ENCODE data around the gene SPTBN1. TPM values are rescaled to one million over a fixed set of nuclear protein-coding genes. Genes with fewer than 3 reads are reported as not detected.
A peak's percentile ranks its signal among the peaks of the same experiment; 100 is the strongest.

The SPTBN1 gene
- total RNA-seq, 1 donor from 2014 or later, result 224 TPM

DNA sequence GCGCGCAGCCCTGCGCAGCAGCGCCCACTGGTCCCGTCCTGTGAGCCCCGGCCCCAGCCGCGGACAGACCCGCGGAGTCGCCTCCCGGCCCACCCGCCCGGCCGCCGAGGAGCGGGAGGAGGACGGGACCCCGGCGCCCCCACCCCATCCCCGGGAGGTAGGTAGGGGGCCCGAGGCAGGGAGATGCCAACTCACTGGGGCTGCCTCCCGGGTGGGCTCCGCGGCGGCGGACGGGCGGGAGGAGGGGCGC lies 160 bp downstream of the SPTBN1 start:
- TF ChIP-seq, protein P1, sequence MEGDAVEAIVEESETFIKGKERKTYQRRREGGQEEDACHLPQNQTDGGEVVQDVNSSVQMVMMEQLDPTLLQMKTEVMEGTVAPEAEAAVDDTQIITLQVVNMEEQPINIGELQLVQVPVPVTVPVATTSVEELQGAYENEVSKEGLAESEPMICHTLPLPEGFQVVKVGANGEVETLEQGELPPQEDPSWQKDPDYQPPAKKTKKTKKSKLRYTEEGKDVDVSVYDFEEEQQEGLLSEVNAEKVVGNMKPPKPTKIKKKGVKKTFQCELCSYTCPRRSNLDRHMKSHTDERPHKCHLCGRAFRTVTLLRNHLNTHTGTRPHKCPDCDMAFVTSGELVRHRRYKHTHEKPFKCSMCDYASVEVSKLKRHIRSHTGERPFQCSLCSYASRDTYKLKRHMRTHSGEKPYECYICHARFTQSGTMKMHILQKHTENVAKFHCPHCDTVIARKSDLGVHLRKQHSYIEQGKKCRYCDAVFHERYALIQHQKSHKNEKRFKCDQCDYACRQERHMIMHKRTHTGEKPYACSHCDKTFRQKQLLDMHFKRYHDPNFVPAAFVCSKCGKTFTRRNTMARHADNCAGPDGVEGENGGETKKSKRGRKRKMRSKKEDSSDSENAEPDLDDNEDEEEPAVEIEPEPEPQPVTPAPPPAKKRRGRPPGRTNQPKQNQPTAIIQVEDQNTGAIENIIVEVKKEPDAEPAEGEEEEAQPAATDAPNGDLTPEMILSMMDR (conservative IDR thresholded peaks at IDR 0.05; ENCODE audit: low read depth, low read length), result no peak
- H3K4me3 ChIP-seq (ENCODE audit: low read depth, low read length), result peak overlapping the region; percentile 79
- DNase-seq (ENCODE audit: low read depth), result no peak

DNA sequence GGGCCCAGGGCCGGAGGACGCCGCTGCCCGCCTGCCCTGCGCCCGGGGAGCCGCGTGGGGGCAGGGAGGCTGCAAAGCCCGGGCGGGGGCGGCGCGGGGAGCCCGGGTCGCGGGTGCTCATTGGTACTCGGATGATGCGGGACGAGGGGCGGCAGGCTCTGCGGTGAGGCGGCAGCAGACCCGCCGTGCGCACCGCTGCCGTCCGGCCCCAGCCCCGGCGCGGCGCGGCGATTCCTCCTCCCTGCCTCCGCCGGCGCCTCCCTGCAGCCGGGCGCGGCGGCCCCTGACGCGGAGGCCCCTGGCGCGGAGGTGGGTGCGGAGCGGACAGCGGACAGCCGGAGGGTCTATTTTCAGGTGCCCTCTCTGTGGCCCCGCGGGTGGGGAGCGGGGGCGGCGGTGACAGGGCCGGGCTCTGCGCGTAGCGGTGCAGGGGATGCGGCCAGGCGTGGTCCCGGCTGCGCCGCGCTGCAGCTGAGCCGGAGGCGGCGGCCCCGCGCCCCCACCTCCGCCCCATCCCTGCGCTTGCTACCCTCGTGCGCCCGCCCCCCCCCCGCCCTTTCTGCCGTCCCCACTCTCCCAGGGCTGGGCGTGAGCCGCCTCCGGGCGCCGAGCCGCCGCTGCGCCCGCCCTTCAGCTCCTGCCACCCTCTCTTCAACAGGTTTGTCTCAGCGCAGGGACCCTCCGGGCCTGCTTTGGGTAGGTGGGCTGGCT lies 640 bp downstream of the SPTBN1 start:
- peak overlapping the region; percentile 79 for H3K4me3 ChIP-seq (ENCODE audit: low read depth, low read length)
- no peak for DNase-seq (ENCODE audit: low read depth)
- TF ChIP-seq, protein P1 (conservative IDR thresholded peaks at IDR 0.05; ENCODE audit: low read depth, low read length), result no peak

DNA sequence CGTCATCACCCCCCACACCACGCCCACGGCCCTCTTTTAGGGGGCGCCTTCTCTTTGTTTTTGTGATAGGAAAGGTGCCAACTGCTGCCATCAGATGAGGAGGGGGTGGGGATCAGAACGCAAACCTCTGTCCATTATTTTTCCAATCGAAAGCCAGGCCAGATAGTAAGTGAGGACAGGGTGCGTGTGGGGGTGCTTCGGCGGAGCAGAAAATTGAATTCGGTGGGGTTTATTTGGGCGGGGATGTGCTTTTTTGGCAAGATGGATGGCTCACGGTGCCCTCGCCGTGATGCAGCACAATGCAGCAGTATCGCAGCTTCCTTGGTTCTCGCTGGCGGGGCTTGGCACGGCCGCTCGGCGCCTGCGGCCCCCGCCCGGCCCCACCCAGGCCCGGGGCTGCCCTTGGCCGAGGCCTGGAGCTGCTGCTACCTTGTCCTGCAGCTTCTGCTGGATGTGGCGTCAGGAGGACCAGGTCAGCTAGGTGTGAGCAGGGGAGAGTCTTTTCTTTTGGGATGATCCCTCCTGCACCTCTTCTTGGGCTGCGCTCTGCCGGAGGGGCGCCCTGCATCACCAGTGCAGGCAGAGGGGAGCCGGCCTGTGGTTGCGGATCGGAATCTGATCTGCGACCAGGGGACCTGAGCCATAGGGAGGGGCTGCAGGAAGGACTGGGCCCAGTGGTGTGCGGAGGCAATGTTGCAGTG lies 1.3 kb downstream of the SPTBN1 start:
- no peak for DNase-seq (ENCODE audit: low read depth)
- peak overlapping the region; percentile 79 for H3K4me3 ChIP-seq (ENCODE audit: low read depth, low read length)
- TF ChIP-seq, protein P1 (conservative IDR thresholded peaks at IDR 0.05; ENCODE audit: low read depth, low read length), result no peak

DNA sequence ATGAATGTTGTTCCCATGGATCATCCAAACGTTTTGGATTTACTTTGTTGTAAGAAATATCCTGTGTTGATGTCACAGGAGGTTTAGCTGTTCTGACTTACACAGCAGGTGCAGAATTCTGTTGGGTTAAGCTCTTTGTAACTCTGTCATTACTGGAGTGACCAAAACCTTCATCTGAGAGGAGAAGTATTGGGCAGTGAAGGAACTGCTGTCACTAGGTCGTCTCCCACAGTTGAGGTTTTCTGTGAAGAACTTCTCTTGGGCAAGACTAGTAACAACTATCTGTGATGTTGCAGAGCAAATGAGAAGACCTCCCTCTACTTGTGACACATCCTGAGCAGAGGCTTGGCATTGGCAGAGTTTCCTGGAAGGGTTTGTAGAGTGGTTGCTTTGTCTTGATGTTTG lies 2.9 kb downstream of the SPTBN1 start:
- TF ChIP-seq, protein P1 (conservative IDR thresholded peaks at IDR 0.05; ENCODE audit: low read depth, low read length), result no peak
- no peak for DNase-seq (ENCODE audit: low read depth)
- no peak overlapping the region for H3K4me3 ChIP-seq (ENCODE audit: low read depth, low read length)

DNA sequence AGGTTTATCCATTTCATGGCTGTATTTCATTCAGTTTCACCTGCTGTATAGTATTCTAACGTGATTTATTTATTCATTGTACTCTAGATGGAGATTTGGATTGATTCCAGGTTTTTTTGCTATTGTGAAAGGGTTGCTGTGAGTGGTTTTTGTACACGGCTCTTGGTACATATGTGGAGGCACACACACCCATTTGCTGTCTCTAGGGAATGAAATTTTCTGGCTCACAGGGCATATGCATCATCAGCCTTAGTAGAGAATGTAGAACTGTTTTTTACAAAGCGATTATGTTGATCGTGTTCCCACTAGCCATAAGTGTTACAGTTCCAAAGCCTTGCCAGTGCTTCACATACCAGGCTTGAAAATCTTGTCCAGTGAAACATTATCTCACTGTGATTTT lies 5.1 kb downstream of the SPTBN1 start:
- DNase-seq (ENCODE audit: low read depth), result no peak
- TF ChIP-seq, protein P1 (conservative IDR thresholded peaks at IDR 0.05; ENCODE audit: low read depth, low read length), result no peak
- H3K4me3 ChIP-seq (ENCODE audit: low read depth, low read length), result no peak overlapping the region

DNA sequence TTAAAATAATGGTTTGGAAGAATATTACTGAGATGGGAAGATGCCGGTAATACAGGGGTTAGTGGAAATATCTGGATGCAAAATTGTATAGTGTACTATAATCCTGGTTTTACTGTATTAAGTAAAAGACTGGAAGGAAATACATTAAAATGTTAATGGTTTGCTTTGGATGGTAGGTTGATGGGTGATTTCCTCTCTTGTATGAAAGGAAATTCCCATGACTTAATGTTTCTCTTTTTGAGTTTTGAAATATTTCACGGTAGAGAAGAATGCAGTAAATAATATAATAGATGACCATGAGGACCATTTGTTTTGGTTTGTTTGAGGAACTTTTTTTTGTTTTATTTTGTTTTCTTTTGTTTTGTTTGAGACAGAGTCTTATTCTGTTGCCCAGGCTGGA lies 8.2 kb downstream of the SPTBN1 start:
- no peak overlapping the region for H3K4me3 ChIP-seq (ENCODE audit: low read depth, low read length)
- TF ChIP-seq, protein P1 (conservative IDR thresholded peaks at IDR 0.05; ENCODE audit: low read depth, low read length), result no peak
- DNase-seq (ENCODE audit: low read depth), result no peak

DNA sequence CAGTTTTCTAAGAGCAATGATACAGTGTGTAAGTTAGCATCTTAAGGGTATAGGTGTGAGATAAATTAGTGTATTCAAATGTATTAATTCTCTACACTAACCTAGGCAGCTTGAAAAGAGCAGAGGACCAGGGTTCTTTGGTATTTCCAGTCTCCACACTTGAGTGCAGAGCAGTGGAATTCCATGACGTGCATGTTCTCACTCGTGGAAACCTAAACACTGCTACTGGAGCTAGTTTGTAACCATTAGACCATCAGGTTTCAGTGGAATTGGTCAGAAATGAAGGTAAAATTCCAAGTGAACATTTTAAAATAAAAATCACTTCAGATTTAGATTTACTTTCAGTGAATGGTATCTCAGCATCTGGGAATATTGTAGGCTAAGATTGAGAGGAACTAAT lies 9.0 kb downstream of the SPTBN1 start:
- no peak for DNase-seq (ENCODE audit: low read depth)
- TF ChIP-seq, protein P1 (conservative IDR thresholded peaks at IDR 0.05; ENCODE audit: low read depth, low read length), result no peak
- H3K4me3 ChIP-seq (ENCODE audit: low read depth, low read length), result no peak overlapping the region

Measured in epithelial cell of proximal tubule (primary cell).